ENCODE measurements around the gene COX5A. TPM values are rescaled to one million over a fixed set of nuclear protein-coding genes. Genes with fewer than 3 reads are reported as not detected.
"Not testable (repeated sequence)": the region's sequence is repeated elsewhere in the genome, so short reads cannot be mapped to it uniquely, and the experiment has no call there.

The COX5A gene
- total RNA-seq, 1 donor = 39.1 TPM

- H3K4me1 ChIP-seq (ENCODE audit: insufficient read depth, low read length) = peaks cover 33% of the 10 kb centered on the region
- H3K9me3 ChIP-seq (ENCODE audit: low read depth, low read length); H3K4me3 ChIP-seq (ENCODE audit: low read length); H3K27me3 ChIP-seq (ENCODE audit: insufficient read depth, low read length): not testable (repeated sequence)
Observed at GRCh38 chr15:74894383-74894782, 43.5 kb downstream of the COX5A start.

- H3K9me3 ChIP-seq (ENCODE audit: low read depth, low read length) = no peaks in the 10 kb centered on the region
- no peaks in the 10 kb centered on the region for H3K27me3 ChIP-seq (ENCODE audit: insufficient read depth, low read length)
- H3K4me1 ChIP-seq (ENCODE audit: insufficient read depth, low read length) = peaks cover 41% of the 10 kb centered on the region
- no peak overlapping the region for H3K4me3 ChIP-seq (ENCODE audit: low read length)
Observed at GRCh38 chr15:74893627-74894026, 44.2 kb downstream of the COX5A start.

DNA sequence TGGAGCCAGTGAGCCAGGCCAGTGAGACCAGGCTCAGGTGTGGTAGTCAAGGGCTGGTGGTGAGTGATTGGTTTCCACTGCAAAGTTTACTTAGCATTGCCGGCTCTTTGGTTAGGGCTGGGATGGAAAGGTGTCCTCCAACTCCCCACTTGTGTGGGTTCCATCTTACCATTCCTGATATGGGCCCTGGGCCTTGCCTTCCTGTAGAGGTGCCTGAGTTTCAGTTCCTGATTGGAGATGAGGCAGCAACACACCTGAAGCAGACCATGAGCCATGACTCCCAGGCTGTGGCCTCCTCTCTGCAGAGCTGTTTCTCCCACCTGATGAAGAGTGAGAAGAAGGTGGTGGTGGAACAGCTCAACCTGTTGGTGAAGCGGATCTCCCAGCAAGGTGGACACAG, 44.9 kb downstream of the COX5A start:
- Histone ChIP-seq H3K4me1 (ENCODE audit: insufficient read depth, low read length) (peaks cover 41% of the 10 kb centered on the region), H3K4me3 (ENCODE audit: low read length) (no peak overlapping the region), H3K9me3 (ENCODE audit: low read depth, low read length) (no peaks in the 10 kb centered on the region), H3K27me3 (ENCODE audit: insufficient read depth, low read length) (no peaks in the 10 kb centered on the region)

GRCh38 chr15:74892313-74892712, 45.6 kb downstream of the COX5A start:
- peaks cover 41% of the 10 kb centered on the region for H3K4me1 ChIP-seq (ENCODE audit: insufficient read depth, low read length)
- no peaks in the 10 kb centered on the region for H3K9me3 ChIP-seq (ENCODE audit: low read depth, low read length)
- H3K27me3 ChIP-seq (ENCODE audit: insufficient read depth, low read length) = no peaks in the 10 kb centered on the region
- no peak overlapping the region for H3K4me3 ChIP-seq (ENCODE audit: low read length)

DNA sequence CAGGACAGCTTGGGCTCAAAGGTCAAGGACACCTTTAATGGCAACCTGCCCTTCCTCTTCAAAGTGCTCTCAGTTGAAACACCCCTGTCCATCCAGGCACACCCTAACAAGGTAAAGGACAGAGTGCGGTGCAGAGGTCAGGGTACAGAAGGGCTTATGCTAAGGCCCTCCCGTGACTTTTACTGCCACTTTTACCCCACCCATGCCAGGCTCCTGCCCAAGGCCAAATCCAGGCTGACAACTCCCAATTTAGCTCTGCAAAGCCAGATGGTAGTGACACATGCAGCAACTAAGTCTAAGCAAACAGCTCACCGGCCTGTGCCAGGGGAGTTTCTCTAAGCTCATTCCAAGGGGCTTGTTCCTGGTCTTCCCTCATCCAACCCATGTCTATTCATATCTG, 46.4 kb downstream of the COX5A start:
- no peaks in the 10 kb centered on the region for H3K27me3 ChIP-seq (ENCODE audit: insufficient read depth, low read length)
- peaks cover 43% of the 10 kb centered on the region for H3K4me1 ChIP-seq (ENCODE audit: insufficient read depth, low read length)
- no peaks in the 10 kb centered on the region for H3K9me3 ChIP-seq (ENCODE audit: low read depth, low read length)
- H3K4me3 ChIP-seq (ENCODE audit: low read length) = no peak overlapping the region

DNA sequence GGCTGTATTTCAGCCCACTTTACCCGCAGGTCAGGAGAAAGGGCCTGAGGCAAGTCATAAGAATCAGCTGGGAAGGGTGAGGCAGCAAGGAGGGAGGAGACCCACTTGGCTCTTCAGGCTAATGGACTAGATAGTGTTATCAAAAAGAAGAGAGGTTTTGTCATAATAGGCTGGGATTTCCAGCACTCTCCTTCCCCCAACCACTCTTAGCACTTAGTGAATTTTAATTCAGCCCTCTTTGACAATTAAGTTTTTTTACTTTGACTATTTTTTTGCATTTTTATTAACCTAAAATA, 47.3 kb downstream of the COX5A start:
- H3K9me3 ChIP-seq (ENCODE audit: low read depth, low read length) = no peaks in the 10 kb centered on the region
- no peaks in the 10 kb centered on the region for H3K27me3 ChIP-seq (ENCODE audit: insufficient read depth, low read length)
- H3K4me1 ChIP-seq (ENCODE audit: insufficient read depth, low read length) = peaks cover 52% of the 10 kb centered on the region
- H3K4me3 ChIP-seq (ENCODE audit: low read length) = peak overlapping the region; percentile 61

GRCh38 chr15:74889883-74890664, 47.8 kb downstream of the COX5A start, which contains the start of gene MPI:
MPI (plus strand) TSS chr15:74890042; CDS start chr15:74890074, 32 bp downstream.
- H3K4me1 ChIP-seq (ENCODE audit: insufficient read depth, low read length) = peaks cover 57% of the 10 kb centered on the region
- no peaks in the 10 kb centered on the region for H3K9me3 ChIP-seq (ENCODE audit: low read depth, low read length)
- H3K27me3 ChIP-seq (ENCODE audit: insufficient read depth, low read length) = no peaks in the 10 kb centered on the region
- peak within 1 kb of the TSS; percentile 61 for H3K4me3 ChIP-seq (ENCODE audit: low read length)

DNA sequence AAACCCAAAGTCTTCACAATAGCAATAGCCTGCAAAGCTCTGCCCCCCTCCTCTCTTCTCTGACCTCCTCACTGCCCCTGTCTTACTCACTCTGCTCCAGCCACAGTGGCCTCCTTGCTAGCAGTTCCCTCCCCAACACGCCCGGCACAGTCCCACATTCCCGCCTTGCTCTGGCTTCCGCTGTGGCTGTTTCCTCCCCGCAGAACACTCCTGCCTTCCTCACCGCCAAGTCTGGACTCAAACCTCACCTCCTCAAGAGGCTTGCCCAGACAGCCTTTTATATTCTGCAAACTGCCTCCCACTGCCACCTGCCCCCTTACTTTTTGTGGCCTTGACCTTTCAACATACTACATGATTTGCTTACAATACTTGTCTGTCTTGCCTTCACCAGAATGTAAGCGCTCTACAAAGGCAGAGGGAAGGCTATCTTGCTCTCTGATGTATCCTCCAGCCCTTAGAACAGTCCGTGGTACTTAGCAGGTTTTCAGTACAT, 48.4 kb downstream of the COX5A start:
- H3K4me1 ChIP-seq (ENCODE audit: insufficient read depth, low read length) = peaks cover 62% of the 10 kb centered on the region
- no peaks in the 10 kb centered on the region for H3K27me3 ChIP-seq (ENCODE audit: insufficient read depth, low read length)
- H3K9me3 ChIP-seq (ENCODE audit: low read depth, low read length) = no peaks in the 10 kb centered on the region
- peak overlapping the region; percentile 61 for H3K4me3 ChIP-seq (ENCODE audit: low read length)

- H3K9me3 ChIP-seq (ENCODE audit: low read depth, low read length) = no peaks in the 10 kb centered on the region
- H3K4me1 ChIP-seq (ENCODE audit: insufficient read depth, low read length) = peaks cover 62% of the 10 kb centered on the region
- no peak overlapping the region for H3K4me3 ChIP-seq (ENCODE audit: low read length)
- H3K27me3 ChIP-seq (ENCODE audit: insufficient read depth, low read length) = no peaks in the 10 kb centered on the region
Observed at GRCh38 chr15:74888716-74889115, 49.2 kb downstream of the COX5A start.

GRCh38 chr15:74887537-74888193, 50.2 kb downstream of the COX5A start:
- not testable (repeated sequence) for H3K27me3 ChIP-seq (ENCODE audit: insufficient read depth, low read length); H3K9me3 ChIP-seq (ENCODE audit: low read depth, low read length); H3K4me3 ChIP-seq (ENCODE audit: low read length)
- peaks cover 55% of the 10 kb centered on the region for H3K4me1 ChIP-seq (ENCODE audit: insufficient read depth, low read length)

- Histone ChIP-seq H3K27me3 (ENCODE audit: insufficient read depth, low read length) (no peaks in the 10 kb centered on the region), H3K9me3 (ENCODE audit: low read depth, low read length) (no peaks in the 10 kb centered on the region), H3K4me1 (ENCODE audit: insufficient read depth, low read length) (peaks cover 47% of the 10 kb centered on the region), H3K4me3 (ENCODE audit: low read length) (no peak overlapping the region)
Observed at GRCh38 chr15:74885461-74885860, 52.4 kb downstream of the COX5A start.

DNA sequence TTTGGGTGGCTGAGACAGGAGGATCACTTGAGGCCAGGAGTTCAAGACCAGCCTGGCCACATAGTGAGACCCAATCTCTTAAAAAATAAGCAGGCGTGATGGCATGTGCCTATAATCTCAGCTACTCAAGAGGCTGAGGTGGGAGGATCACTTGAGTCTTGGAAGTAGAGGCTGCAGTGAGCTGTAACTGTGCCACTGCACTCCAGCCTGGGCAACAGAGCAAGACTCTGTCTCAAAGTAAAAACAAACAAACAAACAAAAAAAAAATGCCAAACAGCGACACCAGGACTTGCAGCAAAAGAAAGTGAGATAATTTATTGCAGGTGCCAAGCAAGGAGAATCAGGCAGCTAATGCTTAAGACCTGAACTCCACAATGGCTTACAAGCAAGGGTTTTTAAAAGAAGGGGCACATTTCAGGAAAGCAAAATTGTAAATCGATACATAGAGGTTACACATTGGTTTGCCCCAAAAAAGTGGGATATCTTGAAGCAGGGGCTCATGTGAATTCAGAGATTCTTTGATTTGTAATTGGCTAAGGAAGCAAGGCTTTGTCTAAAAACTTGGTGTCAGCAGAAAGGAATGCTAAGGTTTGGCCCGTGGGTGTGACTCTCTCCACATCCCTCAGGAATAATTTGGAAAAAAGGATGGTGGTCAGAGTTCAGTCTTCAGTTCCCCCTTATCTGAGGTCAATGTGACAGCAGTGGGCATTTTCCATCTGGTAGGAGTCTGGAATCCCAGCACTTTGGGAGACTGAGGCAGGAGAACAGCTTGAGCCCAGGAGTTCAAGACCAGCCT, 53.2 kb downstream of the COX5A start:
- Histone ChIP-seq H3K9me3 (ENCODE audit: low read depth, low read length) (no peaks in the 10 kb centered on the region), H3K4me3 (ENCODE audit: low read length) (no peak overlapping the region), H3K4me1 (ENCODE audit: insufficient read depth, low read length) (peaks cover 41% of the 10 kb centered on the region), H3K27me3 (ENCODE audit: insufficient read depth, low read length) (no peaks in the 10 kb centered on the region)

- Histone ChIP-seq H3K4me3 (ENCODE audit: low read length) (no peak overlapping the region), H3K9me3 (ENCODE audit: low read depth, low read length) (no peaks in the 10 kb centered on the region), H3K27me3 (ENCODE audit: insufficient read depth, low read length) (no peaks in the 10 kb centered on the region), H3K4me1 (ENCODE audit: insufficient read depth, low read length) (peaks cover 32% of the 10 kb centered on the region)
Observed at GRCh38 chr15:74882528-74882927, 55.3 kb downstream of the COX5A start.

GRCh38 chr15:74878273-74878672, 59.6 kb downstream of the COX5A start:
- no peaks in the 10 kb centered on the region for H3K27me3 ChIP-seq (ENCODE audit: insufficient read depth, low read length)
- H3K4me1 ChIP-seq (ENCODE audit: insufficient read depth, low read length) = peaks cover 6% of the 10 kb centered on the region

GRCh38 chr15:74873756-74874424, 64.0 kb downstream of the COX5A start:
- peaks cover 44% of the 10 kb centered on the region for H3K4me1 ChIP-seq (ENCODE audit: insufficient read depth, low read length)
- H3K27me3 ChIP-seq (ENCODE audit: insufficient read depth, low read length) = no peaks in the 10 kb centered on the region
- peak overlapping the region; percentile 71 for H3K4me3 ChIP-seq (ENCODE audit: low read length)
- H3K9me3 ChIP-seq (ENCODE audit: low read depth, low read length) = no peaks in the 10 kb centered on the region

More at GRCh38 chr15:74878273-74878672, 59.6 kb downstream of the COX5A start:
- no peak overlapping the region for H3K4me3 ChIP-seq (ENCODE audit: low read length)
- H3K9me3 ChIP-seq (ENCODE audit: low read depth, low read length) = no peaks in the 10 kb centered on the region

All from mononuclear cell (primary cell).